HG03064 (cell line): ENCODE data around the gene SH2D7.

Source experiments
- ATAC-seq: cut with Tn5 transposase; IDR thresholded peaks from one replicate; pipeline ENCODE4 v1.9.1; 2021; ENCODE audit warnings: low read depth; ENCODE audit not compliant: unreplicated experiment

Gene SH2D7

DNA sequence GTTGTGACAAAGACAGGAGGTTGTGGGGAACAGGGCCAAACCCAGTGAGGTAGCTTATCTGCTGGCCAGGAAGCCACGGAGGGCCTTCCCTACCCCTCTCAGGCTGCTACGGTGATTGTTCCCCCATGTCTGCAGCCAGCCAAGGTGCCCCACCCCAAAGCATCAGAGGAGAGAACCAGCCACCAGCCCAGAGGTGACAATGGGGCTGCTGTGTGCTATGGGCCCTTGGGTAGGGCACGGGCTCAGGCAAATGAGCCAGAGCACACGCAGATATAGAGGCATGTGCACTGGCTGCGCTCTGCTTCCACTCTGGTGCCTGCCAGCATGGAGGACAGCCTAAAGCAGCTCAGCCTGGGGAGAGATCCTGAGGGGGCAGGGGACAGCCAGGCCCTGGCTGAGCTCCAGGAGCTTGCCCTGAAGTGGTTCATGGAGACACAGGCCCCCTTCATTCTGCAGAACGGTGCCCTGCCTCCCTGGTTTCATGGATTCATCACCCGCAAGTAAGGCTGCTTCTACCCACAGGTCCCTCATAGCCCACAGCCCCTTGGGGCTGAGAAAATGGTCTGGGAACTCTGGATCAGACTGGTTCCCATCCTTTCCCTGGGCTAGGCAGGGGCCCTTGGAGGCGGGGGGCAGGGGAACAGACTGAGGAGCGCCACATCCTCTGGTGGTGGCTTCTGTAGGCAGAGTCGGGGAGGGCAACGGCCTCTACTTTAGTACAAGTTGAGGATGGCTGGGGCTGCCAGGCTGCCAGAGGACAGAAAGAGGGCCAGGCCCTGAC is at the start of gene SH2D7:
SH2D7 (plus strand) TSS at position 301 of the 781 bp plus-strand sequence; CDS start at position 325, 24 bp downstream.
- ATAC-seq = no peak

DNA sequence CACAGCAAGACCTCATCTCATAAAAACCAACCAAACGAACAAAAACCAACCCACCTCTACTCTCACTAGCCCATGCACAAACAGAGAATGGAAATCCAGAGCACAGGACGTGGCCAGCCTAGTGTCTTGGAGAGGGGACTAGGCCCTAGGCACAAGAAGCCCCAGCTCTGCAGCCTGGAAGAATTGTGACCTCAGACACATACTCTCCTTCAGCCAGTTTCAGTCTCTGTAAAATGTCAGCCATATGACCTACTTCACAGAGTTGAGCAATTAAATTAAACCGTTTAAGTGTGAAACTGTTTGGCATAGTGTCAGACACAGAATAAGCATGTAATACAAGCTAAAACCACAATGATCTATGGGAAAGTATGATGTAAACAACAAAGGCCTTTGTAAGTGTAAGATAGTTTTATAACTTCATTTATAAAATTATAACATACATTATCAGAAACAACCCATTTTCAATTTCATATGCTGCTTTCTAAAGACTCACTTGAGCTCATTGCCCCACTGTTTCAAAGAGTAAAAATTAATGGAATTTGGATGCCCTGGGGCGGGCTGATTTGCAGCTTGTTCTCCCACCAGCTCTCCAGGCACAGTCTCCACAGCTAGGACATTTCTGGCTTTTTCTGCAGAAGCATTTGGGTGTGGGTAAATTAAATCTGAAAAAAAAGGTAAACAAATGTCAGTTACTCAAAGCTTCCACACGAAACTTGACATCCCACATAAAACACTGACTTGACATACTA is 47.8 kb upstream of the SH2D7 start:
- ATAC-seq = no peak

DNA sequence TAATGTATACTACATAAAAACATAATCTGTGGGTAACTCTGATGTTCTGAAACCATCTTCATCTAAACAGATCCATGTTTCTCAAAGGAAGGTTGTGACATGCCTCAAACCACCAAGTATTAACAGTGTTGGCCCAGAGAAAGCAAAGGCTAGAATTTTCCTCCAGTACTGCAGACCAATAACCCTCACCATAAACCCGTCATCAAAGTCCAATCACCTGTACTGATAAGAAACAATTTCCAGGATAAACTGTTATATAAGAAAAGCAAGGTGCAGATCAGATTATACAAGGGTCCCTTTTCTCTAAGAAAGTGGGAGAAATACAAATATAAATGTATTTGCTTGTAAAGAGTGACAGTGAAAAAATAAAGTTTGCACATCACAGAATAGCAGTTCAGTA is 47.2 kb upstream of the SH2D7 start:
- ATAC-seq = no peak

DNA sequence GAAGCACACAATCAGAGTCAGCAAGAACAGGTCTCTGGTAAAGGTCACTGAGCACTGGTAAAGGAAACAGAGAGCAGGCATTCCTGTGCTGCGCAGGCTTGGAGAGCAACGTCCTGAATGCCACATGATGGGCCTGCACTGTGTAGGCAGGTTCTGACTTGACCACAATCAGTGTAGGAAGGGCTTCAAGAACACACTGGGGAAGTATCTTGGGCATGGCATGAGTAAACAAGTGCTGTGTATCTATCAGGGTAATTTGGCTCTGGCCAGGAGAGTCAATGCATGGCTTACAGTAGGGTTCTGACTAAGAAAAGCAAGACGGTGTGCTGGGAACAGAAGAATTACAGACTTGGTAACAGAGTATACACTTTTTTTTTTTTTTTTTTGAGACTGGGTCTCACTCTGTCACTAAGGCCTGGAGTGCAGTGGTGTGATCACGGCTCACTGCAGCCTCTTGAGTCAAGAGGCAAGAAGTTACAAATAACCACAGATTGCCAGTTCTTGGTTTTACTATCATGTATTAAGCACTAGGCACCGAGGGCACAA is 45.5 kb upstream of the SH2D7 start:
- ATAC-seq = no peak

DNA sequence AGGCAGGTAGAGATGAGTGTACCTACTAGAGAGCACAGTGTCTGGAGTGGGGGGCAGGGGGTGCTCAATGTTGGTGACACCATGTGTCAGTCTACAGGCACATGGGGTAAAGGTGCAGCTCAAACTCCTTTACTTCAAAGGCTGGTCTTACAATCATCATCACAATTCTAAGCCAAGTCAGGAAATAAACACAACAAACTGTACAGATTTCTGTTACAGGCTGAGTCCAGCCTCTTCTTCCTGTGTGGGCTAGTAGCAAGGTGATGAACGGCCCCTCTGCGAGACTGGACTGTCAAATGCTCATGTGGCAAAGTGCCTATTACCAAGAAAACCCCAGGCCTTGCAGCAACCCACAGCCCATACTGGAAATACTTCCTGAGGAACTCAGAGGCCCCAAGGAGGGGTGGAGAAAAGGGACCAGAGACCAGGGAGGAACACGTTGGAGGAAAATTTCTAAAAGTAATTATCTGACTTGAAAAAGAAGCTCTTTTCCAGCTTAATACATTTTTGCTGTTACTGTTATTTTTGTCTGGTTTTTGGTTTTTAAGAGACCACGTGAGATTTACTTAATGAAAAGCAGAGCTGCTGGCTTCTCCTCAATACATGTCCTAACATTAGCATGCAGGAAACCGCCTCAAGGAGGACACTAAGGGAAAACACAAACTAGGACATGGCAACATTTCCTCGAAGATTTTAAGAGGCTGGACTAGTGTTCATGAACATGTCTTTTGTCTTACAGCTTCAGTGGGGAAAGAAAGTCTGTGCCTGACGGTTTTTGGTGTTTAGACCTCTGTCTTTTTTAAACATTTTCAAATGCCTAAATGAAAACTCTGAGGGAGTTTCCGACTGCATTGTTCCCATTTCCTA is 44.4 kb upstream of the SH2D7 start:
- no peak for ATAC-seq

DNA sequence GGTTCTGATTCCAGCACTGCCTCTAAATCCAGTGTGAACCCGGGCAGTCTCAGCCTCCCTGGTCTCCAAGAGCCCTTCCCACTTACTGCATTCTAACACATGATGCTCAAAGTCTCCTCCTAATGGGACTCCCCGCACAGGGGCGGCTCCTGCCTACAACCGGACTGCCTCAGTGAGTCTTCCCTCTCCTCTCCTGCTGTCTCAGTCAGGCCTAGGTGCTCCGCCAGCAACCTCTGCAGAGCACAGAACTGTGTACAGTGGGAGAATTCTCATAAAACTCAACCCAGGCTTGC is 43.8 kb upstream of the SH2D7 start:
- ATAC-seq = no peak

DNA sequence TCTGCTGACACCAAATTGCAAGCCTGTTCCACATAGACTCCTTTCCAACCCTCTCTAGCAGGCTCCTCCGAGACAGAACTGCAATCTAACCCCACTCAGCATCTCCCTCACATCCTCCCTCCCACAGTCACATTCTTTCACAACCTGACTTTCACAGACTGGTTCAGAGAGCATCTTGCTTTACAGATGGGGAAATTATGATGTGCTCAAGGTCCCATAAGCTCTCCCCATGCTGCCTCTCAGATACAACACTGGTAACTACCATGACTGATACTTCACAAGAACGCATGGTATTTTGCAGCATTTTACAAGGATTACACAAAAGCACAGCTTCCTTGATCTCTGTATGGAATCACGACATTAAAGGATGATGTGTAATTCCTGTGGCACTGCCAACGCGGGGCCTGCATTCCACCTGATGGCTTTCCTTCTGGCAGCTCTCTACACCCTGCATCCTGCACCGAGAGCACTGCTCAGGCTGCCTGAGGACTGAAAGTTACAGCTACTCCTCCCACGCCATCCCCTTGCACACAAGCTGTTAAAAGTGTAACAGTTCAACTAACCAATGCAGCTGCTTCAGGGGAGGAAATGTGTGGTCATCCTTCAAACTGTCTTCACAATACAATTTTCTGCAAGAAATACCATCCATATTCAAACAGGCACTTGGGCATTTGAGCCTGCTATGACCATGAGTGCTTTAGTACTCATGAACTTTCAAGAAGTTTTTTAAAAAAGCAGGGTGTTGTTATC is 42.5 kb upstream of the SH2D7 start:
- peak; percentile 51 for ATAC-seq

DNA sequence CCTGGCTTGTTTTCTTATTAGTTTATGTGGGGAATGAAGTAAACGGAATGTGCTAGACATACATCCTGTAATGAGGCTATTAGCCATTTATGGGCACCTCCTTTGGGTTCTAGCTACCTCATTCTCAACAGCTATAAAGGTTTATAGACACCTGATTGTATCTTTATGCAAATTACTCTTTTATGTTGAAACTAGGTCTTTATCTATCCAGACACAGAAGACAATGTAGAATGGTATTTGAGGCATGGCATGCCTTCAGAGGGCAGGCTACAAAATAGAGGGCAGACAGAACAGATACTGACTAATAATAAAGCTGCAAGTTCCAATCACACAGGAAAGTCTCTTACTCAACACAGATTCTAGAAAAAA is 41.9 kb upstream of the SH2D7 start:
- ATAC-seq = no peak

DNA sequence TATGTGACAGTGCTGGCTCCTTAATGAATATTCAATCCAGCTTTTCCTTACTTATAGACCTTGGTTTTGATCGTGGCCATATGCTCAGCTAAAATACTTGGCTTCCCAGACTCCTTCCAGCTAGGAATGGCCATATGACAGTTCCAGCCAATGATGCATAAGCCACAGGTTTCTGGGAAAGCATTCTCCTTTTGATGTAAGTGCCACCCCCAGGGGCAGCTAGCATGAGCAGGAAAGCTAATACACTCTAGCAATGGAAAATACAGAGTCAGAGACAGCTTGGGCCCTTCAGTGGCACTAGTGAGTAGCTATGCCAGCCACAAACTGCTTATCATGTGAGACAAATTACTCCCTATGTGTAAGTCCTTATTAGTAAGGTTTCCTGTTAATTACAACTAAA is 41.5 kb upstream of the SH2D7 start:
- ATAC-seq = no peak

DNA sequence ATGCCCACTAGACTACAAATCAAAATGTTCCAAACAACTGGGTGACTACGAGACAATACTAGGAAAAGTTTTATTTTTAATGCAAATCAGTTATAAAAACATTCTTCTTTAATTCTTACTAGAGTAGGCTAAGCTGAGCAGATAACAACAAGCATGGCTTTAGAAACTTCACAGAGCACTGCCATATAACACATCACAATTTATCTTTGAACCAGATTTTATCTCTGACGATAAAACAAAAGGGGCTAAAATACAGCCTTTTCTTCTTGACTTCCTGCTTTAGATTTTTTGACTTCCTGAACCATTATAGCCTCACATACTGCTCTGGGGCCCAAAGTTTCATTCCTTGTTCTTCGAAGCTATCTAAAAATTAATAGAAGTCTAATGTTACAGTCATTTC is 40.8 kb upstream of the SH2D7 start:
- no peak for ATAC-seq

DNA sequence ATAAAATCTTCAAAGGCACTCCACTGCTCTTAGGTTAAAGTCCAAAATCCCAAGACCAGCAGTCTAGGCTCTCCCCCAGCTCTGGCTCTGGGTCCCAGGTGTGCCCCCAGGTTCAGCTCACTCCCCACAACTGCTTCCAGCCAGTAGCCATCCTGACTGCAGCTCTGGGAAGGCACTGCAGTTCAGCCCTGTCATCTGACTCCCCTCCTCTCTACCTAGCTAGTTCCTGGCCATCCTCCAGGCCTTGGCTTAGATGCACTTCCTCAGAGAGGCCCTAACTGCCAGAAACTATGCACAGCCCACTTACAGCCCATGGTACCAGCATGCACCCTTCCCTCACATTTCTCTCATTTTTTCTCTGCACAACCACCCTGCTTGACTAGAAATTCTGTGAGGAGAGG is 40.4 kb upstream of the SH2D7 start:
- no peak for ATAC-seq

DNA sequence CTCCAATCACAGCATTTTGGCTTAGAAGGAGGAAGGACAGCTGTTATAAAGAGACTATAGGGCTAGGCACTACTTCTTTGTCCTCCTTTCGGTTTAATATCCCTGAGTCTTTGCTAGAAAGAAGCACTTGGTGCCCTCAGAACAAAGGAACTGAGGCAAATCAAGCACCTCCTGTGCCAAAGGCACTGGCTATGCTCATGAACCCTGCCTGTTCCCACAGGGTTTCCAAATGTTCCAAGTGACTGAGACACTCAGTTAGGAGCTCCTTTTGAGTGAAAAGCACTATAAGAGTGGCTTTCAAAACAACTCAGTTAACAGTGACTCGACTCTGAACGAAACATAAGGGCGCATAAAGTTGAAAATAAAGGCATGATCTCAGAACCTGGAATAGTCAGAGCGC is 39.8 kb upstream of the SH2D7 start:
- no peak for ATAC-seq

DNA sequence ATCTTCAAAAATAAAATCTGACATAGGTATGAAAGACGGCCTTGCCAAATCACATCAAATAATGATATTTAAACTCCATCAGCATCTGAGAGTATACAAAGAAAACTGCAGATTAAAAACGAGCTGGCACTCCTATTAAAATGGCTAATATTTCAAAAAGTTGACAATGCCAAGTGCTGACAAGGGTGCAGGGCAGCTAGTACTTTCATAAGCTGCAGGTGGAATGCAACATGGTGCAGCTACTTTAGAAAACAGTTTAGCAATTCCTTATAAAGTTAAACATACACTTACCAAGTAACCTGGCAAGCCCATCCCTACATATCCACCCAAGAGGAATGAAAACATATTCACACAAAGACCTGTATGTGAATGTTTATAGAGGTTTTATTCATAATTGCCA is 37.8 kb upstream of the SH2D7 start:
- no peak for ATAC-seq

DNA sequence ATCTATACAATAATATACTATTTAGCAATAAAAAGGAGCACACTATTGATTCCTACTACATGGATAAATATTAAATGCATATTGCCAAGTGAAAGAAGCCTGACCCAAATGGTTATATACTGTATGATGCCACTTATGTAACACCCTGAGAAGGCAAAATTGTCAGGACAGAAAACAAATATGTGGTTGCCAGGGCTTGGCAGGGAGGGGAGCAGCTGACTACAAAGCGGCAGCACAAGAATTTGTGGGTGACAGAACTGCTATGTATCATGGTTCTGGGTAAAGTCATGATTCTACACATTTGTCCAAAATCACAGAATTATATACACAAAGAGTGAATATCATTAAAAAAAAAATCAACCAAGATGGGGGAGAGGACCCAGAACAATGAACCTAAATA is 37.4 kb upstream of the SH2D7 start:
- no peak for ATAC-seq

DNA sequence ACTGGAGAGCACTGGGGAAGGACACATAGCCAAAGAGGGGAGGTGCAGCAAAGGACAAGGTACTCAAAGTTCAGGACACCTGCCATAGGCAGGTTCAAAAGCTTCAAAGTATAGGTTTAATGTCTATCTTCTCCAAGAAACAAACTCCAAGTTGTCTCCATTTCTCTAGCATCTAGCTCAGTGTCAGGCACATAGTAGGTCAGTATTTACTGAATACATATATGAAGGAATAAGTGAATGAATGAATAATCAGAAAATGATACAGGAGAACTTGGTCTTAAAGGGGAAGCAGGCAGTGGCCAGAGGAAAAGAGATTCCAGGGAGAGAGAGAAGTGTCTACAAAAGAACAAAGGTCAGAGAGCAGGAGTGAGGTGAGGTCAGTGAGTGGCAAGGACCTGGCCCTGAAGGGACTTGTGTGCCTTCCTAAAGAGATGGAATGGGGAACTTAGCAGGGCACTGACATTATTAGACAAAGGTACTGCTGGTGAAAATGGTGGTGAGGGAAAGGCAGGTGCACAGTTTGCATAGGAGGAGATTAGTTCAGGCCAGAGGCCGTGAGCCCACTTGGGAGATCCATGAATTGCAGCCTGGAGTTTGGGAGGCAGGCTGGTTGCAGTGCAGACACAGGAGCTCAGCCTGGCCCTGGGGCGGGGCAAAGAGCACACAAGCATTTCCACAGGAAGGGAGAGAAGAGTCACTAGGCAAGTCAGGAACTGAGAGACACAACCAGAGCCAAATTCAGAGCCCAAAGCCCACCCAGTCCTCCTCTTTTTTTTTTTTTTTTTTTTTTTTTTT is 36.2 kb upstream of the SH2D7 start:
- no peak for ATAC-seq

DNA sequence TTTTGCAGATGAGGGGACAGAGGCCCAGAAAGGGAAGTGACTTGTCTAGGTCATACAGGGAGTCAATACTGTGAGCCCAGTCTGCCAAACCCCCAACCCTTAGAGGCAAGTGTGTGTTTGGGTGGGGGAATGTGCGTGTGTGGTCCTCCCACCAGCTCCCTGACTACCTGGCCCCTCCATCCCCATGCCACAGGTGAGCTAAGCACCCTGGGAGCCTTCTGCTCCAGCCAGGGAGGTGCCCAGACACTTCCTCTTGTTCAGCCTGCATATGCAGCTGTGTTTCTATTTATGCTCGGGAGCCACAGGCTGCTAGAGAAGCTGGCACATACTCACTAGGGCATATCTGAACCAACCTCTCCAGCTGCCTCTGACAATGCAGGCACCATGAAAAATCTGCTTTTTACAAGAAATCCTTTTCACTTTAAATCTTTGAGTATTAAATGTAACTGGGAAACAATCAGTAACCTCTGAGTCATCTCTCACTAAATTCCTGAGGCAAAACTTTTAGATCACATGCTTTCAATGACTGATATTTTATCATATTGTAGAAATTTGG is 35.6 kb upstream of the SH2D7 start:
- no peak for ATAC-seq

DNA sequence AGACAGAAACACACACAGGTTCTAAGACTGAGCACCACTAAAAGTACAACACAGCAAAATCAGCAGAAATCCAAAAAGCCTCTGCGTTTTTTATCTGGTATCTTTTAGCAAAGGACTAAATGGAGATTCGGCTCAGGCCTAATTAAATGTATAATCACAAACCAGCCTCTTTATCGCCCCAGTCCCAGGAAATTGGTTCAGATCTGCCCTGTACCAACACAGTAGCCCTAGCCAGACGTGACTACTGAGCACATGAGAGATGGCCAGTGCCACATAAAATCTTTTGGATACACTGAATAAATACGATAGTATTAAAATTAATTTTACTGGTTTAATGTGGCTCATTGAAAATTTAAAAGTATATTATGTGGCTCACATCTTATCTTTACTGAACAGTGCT is 34.6 kb upstream of the SH2D7 start:
- ATAC-seq = no peak

DNA sequence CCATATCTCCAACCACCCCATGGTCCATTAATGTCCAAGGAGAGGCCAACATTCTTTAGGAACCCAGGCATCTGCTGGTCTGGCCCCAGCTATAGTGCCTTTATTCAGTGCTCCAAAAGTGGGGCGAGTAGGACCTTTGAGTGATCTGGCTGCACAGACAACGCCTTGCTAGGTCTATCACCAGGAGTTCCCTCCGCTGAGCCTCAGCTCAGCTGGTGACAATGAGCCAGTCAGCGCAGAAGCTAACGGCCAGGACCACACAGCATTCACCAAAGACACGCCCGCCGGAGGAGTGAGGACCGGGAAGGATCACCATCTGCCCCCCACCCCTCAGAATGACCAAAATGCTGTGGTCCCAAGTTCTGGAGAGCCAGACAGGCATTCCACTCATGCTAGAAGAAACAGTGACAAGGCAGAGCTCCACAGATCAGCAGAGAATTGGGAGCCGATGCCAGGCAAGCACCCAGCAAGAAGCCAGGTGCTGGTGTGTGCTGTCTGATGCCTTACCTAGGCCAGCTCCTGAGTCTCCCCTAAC is 33.9 kb upstream of the SH2D7 start:
- no peak for ATAC-seq
